Measurements from ENCODE around the gene HDGFL3.

The HDGFL3 gene

GRCh38 chr15:83119968-83120581 lies 87.5 kb downstream of the HDGFL3 start:
- no peak for DNase-seq

- no peak for DNase-seq
Observed at GRCh38 chr15:83118968-83119367, 88.7 kb downstream of the HDGFL3 start.

DNA sequence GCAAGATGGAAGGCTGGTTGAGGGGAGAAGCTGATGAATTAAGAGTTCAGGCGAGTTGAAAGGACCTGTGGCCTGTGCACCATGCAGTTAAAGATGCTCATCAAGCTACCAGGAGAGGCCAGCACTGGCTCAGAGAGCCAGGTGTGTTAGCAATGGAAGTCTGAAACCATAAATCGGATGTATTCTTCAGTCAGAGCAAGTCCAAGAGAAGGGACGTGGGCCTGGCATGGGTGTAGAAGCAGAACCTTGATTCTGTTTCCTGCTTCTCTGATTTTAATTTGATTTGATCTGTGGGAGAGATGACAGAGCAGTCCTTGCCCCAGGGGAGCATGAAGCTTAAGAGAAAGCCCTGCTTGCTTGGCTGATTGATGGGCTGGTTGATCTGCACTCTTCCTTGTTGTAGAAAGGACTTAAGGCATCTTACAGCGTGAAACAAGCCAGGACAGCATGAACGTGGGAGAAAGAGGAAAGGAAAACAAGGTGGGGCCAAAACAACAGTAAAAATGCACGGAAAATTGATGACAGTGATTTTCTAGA lies 89.3 kb downstream of the HDGFL3 start:
- DNase-seq = no peak

DNA sequence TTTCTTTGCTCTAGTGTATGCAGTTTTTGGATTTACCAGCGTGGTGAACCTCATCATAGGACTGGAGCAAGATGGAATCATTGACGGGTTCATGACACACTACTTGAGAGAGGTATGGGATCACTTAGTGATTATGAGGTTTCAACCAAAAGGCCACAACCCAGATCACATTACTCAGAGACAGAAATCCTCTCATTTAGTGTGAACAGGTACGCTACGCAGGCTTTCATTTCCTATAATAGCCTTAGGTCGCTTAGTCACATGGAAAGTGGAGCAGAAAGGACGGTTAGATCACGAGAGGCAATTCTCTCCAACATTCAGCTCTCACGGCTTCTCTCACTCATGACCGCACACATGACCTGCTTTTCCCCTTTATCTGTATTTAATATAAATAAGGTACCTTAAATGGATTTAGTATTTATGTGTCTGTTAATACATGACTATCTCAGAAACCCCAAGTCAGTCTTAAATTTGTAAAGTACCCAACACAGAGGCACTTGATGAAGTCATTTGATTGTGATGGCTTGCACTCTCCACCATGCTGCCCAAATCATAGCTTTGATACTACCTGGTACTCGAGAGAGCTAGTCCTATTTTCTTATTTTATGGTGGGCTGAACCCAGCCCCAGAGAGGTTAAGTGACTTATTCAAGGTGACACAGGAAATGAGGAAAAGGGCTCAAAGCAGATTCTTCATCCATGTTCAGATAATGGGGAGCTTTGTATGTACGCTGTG lies 91.6 kb downstream of the HDGFL3 start:
- DNase-seq = no peak

GRCh38 chr15:83115410-83115809 lies 92.2 kb downstream of the HDGFL3 start:
- no peak for DNase-seq

DNA sequence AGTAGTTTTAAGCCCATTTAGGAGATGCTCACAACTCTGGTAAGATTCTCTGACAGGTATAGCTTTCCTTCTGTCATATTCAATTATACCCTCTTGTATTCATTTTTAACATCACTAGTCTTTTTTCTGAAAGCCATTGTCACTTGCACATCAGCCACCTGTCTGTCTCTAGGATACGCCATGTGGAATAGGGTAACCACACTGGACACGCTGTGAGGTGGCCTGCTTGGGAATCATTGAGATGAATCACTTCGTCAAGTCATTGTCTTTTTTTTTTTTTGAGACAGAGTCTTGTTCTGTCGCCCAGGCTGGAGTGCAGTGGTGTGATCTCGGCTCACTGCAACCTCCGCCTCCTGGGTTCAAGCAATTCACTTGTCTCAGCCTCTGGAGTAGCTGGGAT lies 92.8 kb downstream of the HDGFL3 start:
- DNase-seq = no peak

DNA sequence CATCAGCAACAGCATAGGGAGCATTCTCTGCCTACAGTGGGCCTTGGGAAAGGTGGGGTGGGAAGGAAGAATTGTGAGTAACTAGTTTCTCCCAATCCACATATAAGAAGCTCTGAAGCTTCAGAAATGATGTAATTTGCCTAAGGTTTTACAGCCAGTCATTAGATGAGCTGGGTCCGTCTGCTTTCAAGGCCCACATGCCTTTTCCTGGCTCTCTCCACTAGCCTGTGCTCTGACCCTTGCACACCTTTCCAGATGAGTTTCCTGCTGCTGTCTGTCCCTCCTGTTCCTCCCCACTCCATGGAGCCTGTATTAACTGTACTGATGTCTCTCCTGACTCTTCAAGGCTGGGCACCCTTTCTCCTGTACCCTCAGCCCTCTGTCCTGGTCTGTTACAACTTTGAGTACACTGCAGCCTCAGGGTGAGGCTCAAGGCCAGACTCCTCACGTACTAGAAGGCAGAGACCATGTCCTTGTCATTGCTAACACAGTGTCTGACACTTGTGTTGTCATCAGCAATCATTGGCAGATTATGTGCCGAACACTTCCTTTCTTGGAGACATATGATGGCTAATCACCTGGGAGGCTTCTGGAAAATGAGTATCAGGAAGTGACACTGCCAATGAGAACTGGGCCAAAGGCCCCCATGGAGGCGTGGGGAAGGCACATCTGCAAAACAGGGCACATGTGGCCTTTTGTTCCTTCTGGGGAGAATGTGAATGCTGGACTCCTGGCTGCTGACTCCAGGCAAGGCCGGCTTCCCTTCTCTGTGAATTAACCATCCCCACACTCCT lies 93.5 kb downstream of the HDGFL3 start:
- DNase-seq = no peak

DNA sequence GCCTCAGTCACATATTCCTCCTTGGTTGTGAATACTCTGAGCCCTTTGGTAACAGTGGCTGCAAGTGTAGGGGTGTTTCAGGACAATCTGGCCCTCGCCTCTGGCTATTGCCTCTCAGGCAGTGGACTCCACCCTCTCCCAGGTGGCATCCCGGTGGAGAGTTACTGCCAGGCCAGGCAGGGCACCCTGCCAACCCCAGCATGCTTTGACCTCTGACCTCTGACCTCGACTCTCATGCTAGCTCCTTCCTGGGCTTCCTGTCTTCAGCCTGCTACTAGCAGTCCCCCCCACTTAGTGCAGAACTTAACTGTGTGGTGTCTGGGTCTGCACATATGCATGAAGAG lies 94.7 kb downstream of the HDGFL3 start:
- DNase-seq = no peak

DNA sequence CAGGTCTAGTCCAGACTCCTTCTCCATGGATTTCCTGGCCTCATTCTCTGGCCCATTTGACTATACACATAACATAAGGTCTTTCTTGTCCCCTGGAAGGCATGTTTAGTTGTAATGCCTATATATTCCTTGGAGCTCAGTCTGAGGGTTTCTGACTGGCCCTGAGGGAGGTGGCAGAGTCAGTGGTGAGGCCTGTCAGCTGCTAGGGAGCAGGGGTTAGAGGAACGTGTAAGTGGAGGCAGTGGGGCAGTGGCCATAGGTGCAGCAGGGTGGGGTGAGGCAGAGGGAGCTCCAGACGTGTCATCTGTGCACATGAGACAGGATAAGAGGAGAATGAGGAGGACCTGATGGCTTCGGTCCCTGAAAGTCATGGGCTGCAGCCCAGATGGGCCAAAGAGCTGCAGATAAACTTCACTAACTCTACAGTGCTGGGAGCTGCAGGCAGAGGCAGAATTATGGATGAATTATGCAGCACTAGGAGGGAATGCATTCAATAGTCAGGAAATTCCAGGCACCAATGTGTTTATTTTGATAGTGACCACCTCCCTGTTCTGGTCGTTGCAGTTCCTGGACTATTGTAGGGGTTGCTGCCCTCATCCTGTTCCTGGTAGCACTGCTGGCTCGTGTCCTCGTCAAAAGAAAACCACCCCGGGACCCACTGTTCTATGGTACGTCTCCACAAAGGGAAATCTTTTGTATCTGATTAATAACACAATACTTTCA lies 95.2 kb downstream of the HDGFL3 start:
- DNase-seq = no peak

DNA sequence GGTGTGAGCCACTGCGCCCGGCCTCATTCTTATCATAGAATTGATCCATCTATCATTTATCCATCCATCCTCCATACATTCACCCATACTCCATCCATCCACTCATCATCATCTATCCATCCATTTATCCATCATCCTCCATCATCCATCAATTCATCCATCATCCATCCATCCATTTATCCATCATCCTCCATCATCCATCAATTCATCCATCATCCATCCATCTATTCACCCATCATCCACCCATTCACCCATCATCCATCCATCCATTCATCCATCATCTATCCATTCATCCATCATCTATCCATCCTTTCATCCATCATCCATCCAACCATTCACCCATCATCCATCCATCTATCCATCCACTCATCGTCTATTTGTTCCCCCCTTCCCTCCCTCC lies 96.5 kb downstream of the HDGFL3 start:
- DNase-seq = no peak

DNA sequence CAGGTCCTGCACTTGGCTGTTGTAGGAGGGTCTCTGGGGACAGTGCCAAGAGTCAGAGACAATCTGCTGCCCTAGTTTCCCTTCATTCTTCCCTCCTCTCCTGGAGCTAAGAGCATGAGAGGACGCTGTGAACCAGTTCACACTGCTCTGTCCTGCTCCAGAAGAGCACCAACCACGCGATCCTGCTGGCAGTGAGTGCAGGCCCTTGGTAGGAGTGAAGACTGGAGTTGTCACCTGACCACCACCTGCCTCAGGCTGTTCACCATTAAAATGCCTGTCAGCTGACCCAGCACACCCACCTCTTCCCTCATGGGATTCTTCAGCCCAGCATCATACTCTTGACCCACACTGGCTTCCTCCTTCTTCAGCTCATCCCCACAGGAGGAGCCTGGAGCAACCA lies 97.2 kb downstream of the HDGFL3 start:
- no peak for DNase-seq

DNA sequence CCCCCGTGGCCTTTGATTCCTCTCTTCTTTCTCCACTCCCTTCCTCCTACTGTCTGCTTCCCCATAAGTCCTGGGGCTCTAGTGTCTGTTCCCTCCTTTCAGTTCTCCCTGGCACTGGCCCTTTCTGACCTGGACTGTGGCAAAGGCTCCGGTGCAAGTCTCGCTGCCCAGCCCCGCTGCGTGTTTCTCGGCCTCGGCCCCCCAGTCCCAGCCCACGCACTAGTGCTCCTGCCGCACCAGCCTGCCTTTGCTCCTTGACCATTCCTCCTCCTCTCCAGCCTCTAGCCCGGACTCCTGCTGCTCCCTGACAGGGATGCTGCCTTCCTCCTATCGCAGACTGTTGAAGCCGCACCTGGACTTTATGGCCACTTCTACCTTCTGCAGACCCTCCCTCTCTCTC lies 98.1 kb downstream of the HDGFL3 start:
- DNase-seq = no peak

GRCh38 chr15:83108266-83109219 lies 99.1 kb downstream of the HDGFL3 start:
- no peak for DNase-seq

DNA sequence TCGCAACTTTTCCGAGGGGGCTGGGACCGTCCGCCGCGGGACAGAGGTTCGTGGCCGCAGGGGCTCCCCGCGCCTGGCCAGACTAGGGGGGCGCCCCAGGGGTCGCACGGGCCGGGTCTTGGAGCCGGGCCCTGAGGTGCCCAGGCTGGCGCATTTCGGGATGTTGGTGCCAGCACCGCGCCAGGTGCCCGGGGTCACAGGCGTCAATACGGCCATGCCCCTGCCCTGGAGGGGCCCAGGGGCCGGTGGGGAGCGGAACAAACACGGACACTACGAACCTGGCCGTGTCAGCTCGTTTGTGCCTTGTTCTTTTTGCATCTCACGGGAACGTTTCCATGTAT lies 99.8 kb downstream of the HDGFL3 start:
- DNase-seq = no peak

- no peak for DNase-seq
Observed at GRCh38 chr15:83106994-83107840, 100.4 kb downstream of the HDGFL3 start, which contains the start of gene TM6SF1. TSS of gene TM6SF1 (plus strand) at chr15:83107645. CDS start at chr15:83107681, 36 bp downstream.

GRCh38 chr15:83105440-83105839 lies 102.2 kb downstream of the HDGFL3 start:
- DNase-seq = no peak

- DNase-seq = no peak
Observed at GRCh38 chr15:83104141-83104540, 103.5 kb downstream of the HDGFL3 start.

DNA sequence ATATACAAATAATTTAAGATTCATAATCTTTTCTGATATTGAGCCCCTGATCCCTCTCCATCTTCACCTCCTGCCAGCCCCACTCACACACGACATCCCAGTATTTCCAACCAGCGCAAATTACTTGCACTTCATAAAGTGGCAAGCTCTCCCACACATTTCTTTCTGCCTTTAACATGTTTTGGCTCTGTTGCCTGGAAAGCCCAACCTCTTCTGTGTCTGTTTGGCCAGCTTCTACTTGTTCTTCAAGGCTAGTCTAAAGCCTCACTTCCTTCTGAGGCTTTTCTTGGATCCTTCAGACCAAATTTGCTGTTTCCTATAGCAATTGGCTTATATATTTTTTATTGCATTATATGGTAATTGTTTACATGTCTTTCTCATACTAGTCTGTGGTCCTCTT lies 105.3 kb downstream of the HDGFL3 start:
- no peak for DNase-seq

GRCh38 chr15:83100097-83100646 lies 107.5 kb downstream of the HDGFL3 start:
- DNase-seq = no peak

DNA sequence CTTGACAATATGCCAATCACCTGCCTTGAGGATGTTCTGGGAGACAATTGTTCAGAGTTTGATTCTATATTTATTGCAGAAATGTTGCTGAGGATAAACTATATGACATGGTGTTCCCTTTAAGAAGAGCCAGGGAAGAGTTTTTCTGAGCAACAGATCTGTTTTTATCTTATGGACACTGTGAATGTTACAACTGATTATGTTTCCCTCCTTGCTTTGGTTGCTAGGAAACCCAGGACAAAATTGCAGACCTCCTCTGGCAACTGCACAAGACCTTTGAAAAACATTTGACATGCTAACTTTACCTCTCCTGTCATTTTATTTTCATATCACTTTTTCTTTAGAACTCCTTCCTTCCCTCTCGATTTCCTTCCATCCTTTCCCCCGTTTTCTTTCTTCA lies 108.3 kb downstream of the HDGFL3 start:
- DNase-seq = no peak

- DNase-seq = no peak
Observed at GRCh38 chr15:83098079-83098478, 109.5 kb downstream of the HDGFL3 start.
